Esophagus muscularis mucosa (tissue), 3 donors: ENCODE measurements around the gene SH3TC2.

Experiments used
- CTCF ChIP-seq, 3 experiments: fragments of 200-600 bp in 2 of 3; fragments of 450-650 bp in 1 of 3; sonication (generic) in 2 of 3; IDR thresholded peaks; one replicate each; pipeline ENCODE4 v1.5.1; 2017 to 2019; ENCODE audit warnings: antibody characterized with exemption in 3 of 3, mild to moderate bottlenecking in 2 of 3, moderate library complexity in 1 of 3
- POLR2A ChIP-seq: fragments of 450-650 bp; IDR thresholded peaks from one replicate; pipeline ENCODE4 v1.6.1; 2017; ENCODE audit warnings: antibody characterized with exemption, moderate library complexity, mild to moderate bottlenecking, low read depth

- no peak for TF ChIP-seq POLR2A
- peak; percentile 50 to 66 (median 54) for TF ChIP-seq CTCF (IDR thresholded peaks at IDR 0.05)
Observed at GRCh38 chr5:148998174-148998797, 64.6 kb downstream of the SH3TC2 start.
